OCI-LY3 (cell line): ENCODE results near the gene OGDH.

Experiments
- H2AFZ ChIP-seq: fragments of 200-600, 300-600 bp; shearing (Covaris generic); 2 replicates; pipeline ENCODE4 v1.6.0; 2014; ENCODE audit warnings: antibody characterized with exemption, low read depth, low read length
- H3K27ac ChIP-seq: fragments of 200-600, 300-600 bp; sonication (generic); 2 replicates; pipeline ENCODE4 v1.5.1; 2014; ENCODE audit warnings: mild to moderate bottlenecking, low read length, moderate library complexity, mixed read lengths
- H3K27me3 ChIP-seq: fragments of 200-600, 300-600 bp; sonication (generic); 2 replicates; pipeline ENCODE4 v1.6.1; 2014; ENCODE audit warnings: low read depth, low read length, mixed read lengths
- H3K36me3 ChIP-seq: fragments of 200-600, 300-600 bp; sonication (generic); replicated peaks from 2 replicates; pipeline ENCODE3; 2014; ENCODE audit warnings: low read depth, low read length, mixed read lengths
- H3K4me1 ChIP-seq: fragments of 300-600, 200-600 bp; sonication (generic); 2 replicates; pipeline ENCODE4 v1.6.1; 2014; ENCODE audit warnings: low read length, mixed read lengths
- H3K4me2 ChIP-seq: fragments of 200-600, 300-600 bp; sonication (generic); 2 replicates; pipeline ENCODE4 v1.6.1; 2014; ENCODE audit warnings: low read length, mixed read lengths
- H3K4me3 ChIP-seq: fragments of 300-600, 200-600 bp; sonication (generic); 2 replicates; pipeline ENCODE4 v1.5.1; 2014; ENCODE audit warnings: antibody characterized with exemption, mild to moderate bottlenecking, low read length, moderate library complexity
- H3K79me2 ChIP-seq: fragments of 300-600, 200-600 bp; shearing (Covaris generic); 2 replicates; pipeline ENCODE4 v1.6.1; 2014; ENCODE audit warnings: mild to moderate bottlenecking, low read length, mixed read lengths
- H3K9ac ChIP-seq: fragments of 300-600, 200-600 bp; shearing (Covaris generic); 2 replicates; pipeline ENCODE4 v1.6.0; 2014; ENCODE audit warnings: mild to moderate bottlenecking, low read length, moderate library complexity
- H3K9me3 ChIP-seq: fragments of 200-600, 300-600 bp; shearing (Covaris generic); 2 replicates; pipeline ENCODE4 v1.6.1; 2014; ENCODE audit warnings: low read length, mixed read lengths; ENCODE audit not compliant: insufficient read depth
- H4K20me1 ChIP-seq: fragments of 200-600, 300-600 bp; sonication (generic); 2 replicates; pipeline ENCODE4 v1.6.1; 2016; ENCODE audit warnings: low read length, mixed read lengths; ENCODE audit not compliant: insufficient read depth
- CTCF ChIP-seq: fragments of 200-600, 300-600 bp; sonication (generic); IDR thresholded peaks from 2 replicates; pipeline ENCODE4 v1.5.1; 2014; ENCODE audit warnings: antibody characterized with exemption, low read length, low read depth
- EZH2phosphoT487 ChIP-seq: fragments of 200-600 bp; shearing (Covaris generic); IDR thresholded peaks from 2 replicates; pipeline ENCODE4 v1.6.1; 2018; ENCODE audit warnings: antibody characterized with exemption, mixed run types, low read depth

The OGDH gene

GRCh38 chr7:44606341-44607140 is at the start of gene OGDH:
Gene OGDH, plus strand, starts transcription at chr7:44606627. Its CDS starts 17,717 bp downstream, at chr7:44624344.
- Histone ChIP-seq H3K9me3 (no peaks in the 10 kb centered on the region), H3K27me3 (0 out of 2 replicates have a peak, but pooled peaks cover 2% of the 10 kb centered on the region), H3K4me3 (peak within 1 kb of the TSS; percentile 88), H3K27ac (peak within 1 kb of the TSS; percentile 76), H3K9ac (peak within 1 kb of the TSS; percentile 93), H3K4me1 (peaks cover 19% of the 10 kb centered on the region), H3K79me2 (peaks cover 43% of the 10 kb centered on the region), H4K20me1 (peaks cover 9% of the 10 kb centered on the region; the same call in 1 of the 2 replicates), H2AFZ (peak within 1 kb of the TSS; percentile 57), H3K4me2 (peak within 1 kb of the TSS; percentile 100), H3K36me3 (peaks cover 3% of the 10 kb centered on the region)
- TF ChIP-seq EZH2phosphoT487: no peak
- no peak for TF ChIP-seq CTCF

GRCh38 chr7:44557485-44557884 is 48.9 kb upstream of the OGDH start:
- Histone ChIP-seq H3K9ac (no peak overlapping the region), H3K27me3 (no peaks in the 10 kb centered on the region), H3K9me3 (no peaks in the 10 kb centered on the region)

GRCh38 chr7:44559485-44559884 is 46.9 kb upstream of the OGDH start:
- Histone ChIP-seq H3K9me3 (no peaks in the 10 kb centered on the region), H3K4me1 (no peaks in the 10 kb centered on the region), H3K79me2 (no peaks in the 10 kb centered on the region), H4K20me1 (peaks cover 1% of the 10 kb centered on the region; the same call in 1 of the 2 replicates), H3K4me2 (no peak overlapping the region), H3K9ac (no peak overlapping the region), H3K4me3 (no peak overlapping the region), H2AFZ (no peak overlapping the region), H3K27ac (no peak overlapping the region), H3K27me3 (no peaks in the 10 kb centered on the region), H3K36me3 (peaks cover 10% of the 10 kb centered on the region)
- no peak for TF ChIP-seq CTCF
- no peak for TF ChIP-seq EZH2phosphoT487

More at GRCh38 chr7:44557485-44557884, 48.9 kb upstream of the OGDH start:
- Histone ChIP-seq H3K4me1 (no peaks in the 10 kb centered on the region), H4K20me1 (no peaks in the 10 kb centered on the region; the same call in 1 of the 2 replicates), H3K4me3 (no peak overlapping the region), H3K79me2 (no peaks in the 10 kb centered on the region), H3K4me2 (no peak overlapping the region), H3K27ac (no peak overlapping the region), H2AFZ (no peak overlapping the region), H3K36me3 (no peaks in the 10 kb centered on the region)
- no peak for TF ChIP-seq EZH2phosphoT487
- no peak for TF ChIP-seq CTCF

- no peaks in the 10 kb centered on the region for H3K9me3 ChIP-seq
- no peak for TF ChIP-seq CTCF
- no peak for TF ChIP-seq EZH2phosphoT487
- no peak overlapping the region for H3K4me2 ChIP-seq
- no peak overlapping the region for H3K9ac ChIP-seq
- no peak overlapping the region for H3K4me3 ChIP-seq
- H3K27ac ChIP-seq: no peak overlapping the region
- no peaks in the 10 kb centered on the region for H3K27me3 ChIP-seq
- no peak overlapping the region for H2AFZ ChIP-seq
- H3K4me1 ChIP-seq: no peaks in the 10 kb centered on the region
- H3K36me3 ChIP-seq: peaks cover 22% of the 10 kb centered on the region
- H3K79me2 ChIP-seq: no peaks in the 10 kb centered on the region
- peaks cover 10% of the 10 kb centered on the region for H4K20me1 ChIP-seq
Observed at GRCh38 chr7:44561481-44561880, 44.9 kb upstream of the OGDH start.
